OCI-LY7 (cell line): ENCODE data around the gene CTNNA1. TPM values are rescaled to one million over a fixed set of nuclear protein-coding genes. Genes with fewer than 3 reads are reported as not detected.

ENCODE experiments used
- BruUV-seq: library from RNA; stranded (reverse); fragments of 400-500 nt; replicated peaks from 2 replicates; lab custom pipeline; 2021; lab: Mats Ljungman, UMichigan
- CTCF ChIA-PET: fragments of 300-600 bp; sonication (Branson Sonifier 250); formaldehyde crosslinking; loops from one replicate; lab custom pipeline; 2022; ENCODE audit warnings: antibody characterized with exemption; ENCODE audit not compliant: unreplicated experiment; lab: Charles Lee
- POLR2A ChIA-PET: fragments of 300-600 bp; sonication (Branson Sonifier 250); formaldehyde crosslinking; loops from one replicate; lab custom pipeline; 2022; ENCODE audit warnings: antibody characterized with exemption; lab: Charles Lee
- DNase-seq: peaks from one replicate; pipeline ENCODE4 v3.0.0-alpha.2; 2015; ENCODE audit warnings: low spot score
- H2AFZ ChIP-seq: fragments of 200-600 bp; sonication (generic), shearing (Covaris generic); 2 replicates; pipeline ENCODE4 v1.6.1; 2014; ENCODE audit warnings: mild to moderate bottlenecking, antibody characterized with exemption, low read length, moderate library complexity
- H3K27ac ChIP-seq: fragments of 200-600 bp; sonication (generic); 2 replicates; pipeline ENCODE4 v1.5.1; 2014; ENCODE audit warnings: mixed run types, low read depth, mild to moderate bottlenecking, moderate library complexity, low read length, inconsistent platforms; ENCODE audit not compliant: poor library complexity, severe bottlenecking
- H3K36me3 ChIP-seq: fragments of 200-600 bp; sonication (generic); 2 replicates; pipeline ENCODE4 v1.6.1; 2014; ENCODE audit warnings: mild to moderate bottlenecking, antibody characterized with exemption, low read length, moderate library complexity, mixed read lengths; ENCODE audit not compliant: insufficient read depth
- H3K4me1 ChIP-seq: fragments of 200-600 bp; sonication (generic); 2 replicates; pipeline ENCODE4 v1.5.1; 2014; ENCODE audit warnings: mild to moderate bottlenecking, low read length; ENCODE audit not compliant: insufficient read depth, poor library complexity, severe bottlenecking
- H3K4me2 ChIP-seq: fragments of 200-600 bp; sonication (generic); 2 replicates; pipeline ENCODE4 v1.6.1; 2014; ENCODE audit warnings: mild to moderate bottlenecking, low read length
- H3K4me3 ChIP-seq: fragments of 200-600 bp; sonication (generic); 2 replicates; pipeline ENCODE4 v1.5.1; 2014; ENCODE audit warnings: mild to moderate bottlenecking, low read depth, low read length; ENCODE audit not compliant: poor library complexity, severe bottlenecking
- H3K79me2 ChIP-seq: fragments of 200-600 bp; sonication (generic); 2 replicates; pipeline ENCODE4 v1.6.1; 2016; ENCODE audit warnings: low read depth, mild to moderate bottlenecking, low read length, moderate library complexity, mixed read lengths; ENCODE audit not compliant: insufficient read depth
- H3K9me2 ChIP-seq: fragments of 200-600 bp; sonication (generic); 2 replicates; pipeline ENCODE4 v1.6.1; 2016; ENCODE audit warnings: mild to moderate bottlenecking, low read length, mixed read lengths; ENCODE audit not compliant: insufficient read depth
- H3K9me3 ChIP-seq: fragments of 200-600 bp; sonication (generic); 2 replicates; pipeline ENCODE4 v1.6.1; 2014; ENCODE audit warnings: mild to moderate bottlenecking, mixed run types, low read length, mixed read lengths
- H4K20me1 ChIP-seq: fragments of 200-600 bp; sonication (generic); 2 replicates; pipeline ENCODE4 v1.6.1; 2014; ENCODE audit warnings: mild to moderate bottlenecking, antibody characterized with exemption, low read length, moderate library complexity, mixed read lengths; ENCODE audit not compliant: insufficient read depth
- CTCF ChIP-seq: fragments of 200-600 bp; sonication (generic); conservative IDR thresholded peaks from 2 replicates; pipeline ENCODE4 v1.5.1; 2014; ENCODE audit warnings: mild to moderate bottlenecking, antibody characterized with exemption, low read length, moderate library complexity, mixed read lengths
- EZH2phosphoT487 ChIP-seq: fragments of 200-600 bp; sonication (generic); IDR thresholded peaks from 2 replicates; pipeline ENCODE4 v1.6.1; 2018; ENCODE audit warnings: low read depth, borderline replicate concordance, mild to moderate bottlenecking, mixed run types, antibody characterized with exemption, low read length, moderate library complexity, mixed read lengths
- intact Hi-C: fragments of 100-400 bp; cut with micrococcal nuclease; formaldehyde crosslinking; loops from one replicate; pipeline ENCODE4 v1.10.0; 2022; ENCODE audit not compliant: unreplicated experiment
- total RNA-seq, 2 experiments: library from RNA; depleted of rRNA in 1 of 2; stranded (reverse); fragments of >200 nt in 1 of 2; shearing (Covaris generic) in 1 of 2; gene quantifications; 2 replicates each; pipeline ENCODE4 v1.2.3, GENCODE V29; 2014 to 2022

The CTNNA1 gene
- total RNA-seq, 2 experiments from 2014 or later = 40.4 to 42.7 TPM

- no TSS peak for BruUV-seq
- TF ChIP-seq EZH2phosphoT487 = no peak
- no peak for TF ChIP-seq CTCF
- no peak overlapping the region for H3K4me2 ChIP-seq
- no peaks in the 10 kb centered on the region for H3K36me3 ChIP-seq
- intact Hi-C loops = no loop called here
- CTCF ChIA-PET = no interaction called here
- H3K4me1 ChIP-seq = no peaks in the 10 kb centered on the region
- no peaks in the 10 kb centered on the region for H4K20me1 ChIP-seq
- H3K4me3 ChIP-seq = no peak overlapping the region
- H3K9me2 ChIP-seq = no peaks in the 10 kb centered on the region
- POLR2A ChIA-PET = interaction anchor here (0.6 kb wide), 1 partner anchor 131 kb away, joined by 9 read pairs; no protein-coding TSS in a partner anchor
- no peak for DNase-seq
- no peak overlapping the region for H3K27ac ChIP-seq
- H3K79me2 ChIP-seq = no peaks in the 10 kb centered on the region
- H2AFZ ChIP-seq = no peak overlapping the region
- no peaks in the 10 kb centered on the region for H3K9me3 ChIP-seq
These were observed 91.7 kb downstream of the CTNNA1 start for GRCh38 chr5:138844812-138845513.

- TF ChIP-seq EZH2phosphoT487 = no peak
- POLR2A ChIA-PET = interaction anchor here (0.6 to 0.7 kb wide), 2 partner anchors 29 to 128 kb away, joined by 3 read pairs; no protein-coding TSS in a partner anchor
- no peak for DNase-seq
- Histone ChIP-seq H3K79me2 (no peaks in the 10 kb centered on the region), H3K36me3 (no peaks in the 10 kb centered on the region), H2AFZ (no peak overlapping the region), H4K20me1 (no peaks in the 10 kb centered on the region), H3K27ac (no peak overlapping the region), H3K9me3 (no peaks in the 10 kb centered on the region), H3K9me2 (no peaks in the 10 kb centered on the region), H3K4me1 (no peaks in the 10 kb centered on the region), H3K4me3 (no peak overlapping the region), H3K4me2 (no peak overlapping the region)
- intact Hi-C loops = no loop called here
- CTCF ChIA-PET = no interaction called here
- BruUV-seq = no TSS peak
These were observed 96.2 kb downstream of the CTNNA1 start for GRCh38 chr5:138849439-138849838.

- H3K27ac ChIP-seq = no peak overlapping the region
- no peaks in the 10 kb centered on the region for H3K36me3 ChIP-seq
- no peak overlapping the region for H2AFZ ChIP-seq
- H4K20me1 ChIP-seq = no peaks in the 10 kb centered on the region
- POLR2A ChIA-PET = no interaction called here
- intact Hi-C loops = no loop called here
- DNase-seq = no peak
- no peaks in the 10 kb centered on the region for H3K9me2 ChIP-seq
- TF ChIP-seq CTCF (no peak), EZH2phosphoT487 (no peak)
- CTCF ChIA-PET = no interaction called here
- no peak overlapping the region for H3K4me2 ChIP-seq
- H3K4me1 ChIP-seq = no peaks in the 10 kb centered on the region
- no peaks in the 10 kb centered on the region for H3K79me2 ChIP-seq
- H3K4me3 ChIP-seq = no peak overlapping the region
- no TSS peak for BruUV-seq
- H3K9me3 ChIP-seq = no peaks in the 10 kb centered on the region
These were observed 96.7 kb downstream of the CTNNA1 start for GRCh38 chr5:138849882-138850281.
